ENCODE data around the gene SCN10A.

SCN10A gene

DNA sequence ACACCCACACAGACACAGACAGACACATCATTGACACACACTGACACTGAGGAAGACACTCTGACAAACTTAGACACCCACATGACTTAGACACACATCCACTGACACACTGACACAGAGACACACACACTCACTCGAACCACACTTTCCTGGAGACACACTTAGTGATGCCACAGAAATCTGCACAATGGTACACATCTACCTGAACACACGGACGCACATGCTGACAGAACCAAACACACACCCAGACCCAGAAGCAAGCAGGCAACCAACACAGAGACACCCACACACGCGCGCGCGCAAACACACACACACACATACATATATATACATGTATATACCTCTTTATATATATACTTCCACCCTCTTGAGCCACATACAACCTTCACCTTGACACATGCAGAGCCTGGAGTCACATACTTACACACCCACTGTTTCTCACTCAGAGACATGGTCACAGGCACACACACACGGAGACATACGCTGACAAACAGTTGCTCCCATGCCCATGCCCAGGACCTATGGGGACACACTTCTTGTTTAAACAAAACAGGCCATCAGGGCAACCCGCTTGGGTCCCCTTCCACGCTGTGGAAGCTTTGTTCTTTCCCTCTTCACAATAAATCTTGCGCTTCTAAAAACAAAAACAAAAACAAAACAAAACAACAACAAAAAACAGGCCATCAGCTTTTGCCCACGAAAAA lies 165.6 kb downstream of the SCN10A start:
- DNase-seq: no peak

DNA sequence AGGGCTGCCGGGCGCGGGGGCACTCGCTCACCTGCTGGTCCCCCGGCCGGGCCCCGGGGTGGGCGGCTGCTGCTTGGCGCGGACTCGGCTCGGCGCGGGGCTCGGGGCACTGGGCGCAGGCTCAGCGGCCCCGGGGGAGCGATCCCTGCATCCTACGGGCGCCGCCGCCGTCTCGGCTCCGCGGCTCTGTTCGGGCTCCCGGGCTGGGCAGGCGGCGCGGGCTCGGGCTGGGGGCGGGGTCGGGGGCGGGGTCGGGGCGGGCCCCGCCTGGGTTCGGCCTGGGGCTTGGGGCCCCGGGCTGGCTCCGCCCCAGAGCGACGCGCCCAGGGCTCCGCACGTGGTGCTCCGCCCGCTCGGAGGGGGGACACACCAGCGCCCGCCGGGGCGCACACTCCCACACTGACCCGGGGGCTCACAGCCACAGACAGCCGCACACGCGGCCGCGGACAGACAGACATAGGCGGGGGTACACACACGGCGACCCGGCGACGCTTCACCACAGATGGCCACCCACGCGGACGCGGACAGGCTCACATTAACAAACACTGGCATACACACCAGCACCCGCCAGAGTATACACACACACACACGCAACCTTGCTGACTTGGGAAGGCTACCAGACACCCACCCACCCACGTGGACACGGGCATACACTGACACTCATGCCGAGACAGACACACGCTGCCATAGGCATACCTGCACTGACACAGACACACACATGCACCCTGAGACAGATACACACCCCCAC lies 166.3 kb downstream of the SCN10A start, which contains the start of gene SCN5A:
SCN5A (minus strand) TSS at position 188 of the 748 bp plus-strand sequence. CDS start 16,380 bp downstream, outside the sequence.
- DNase-seq: peak; percentile 82

DNA sequence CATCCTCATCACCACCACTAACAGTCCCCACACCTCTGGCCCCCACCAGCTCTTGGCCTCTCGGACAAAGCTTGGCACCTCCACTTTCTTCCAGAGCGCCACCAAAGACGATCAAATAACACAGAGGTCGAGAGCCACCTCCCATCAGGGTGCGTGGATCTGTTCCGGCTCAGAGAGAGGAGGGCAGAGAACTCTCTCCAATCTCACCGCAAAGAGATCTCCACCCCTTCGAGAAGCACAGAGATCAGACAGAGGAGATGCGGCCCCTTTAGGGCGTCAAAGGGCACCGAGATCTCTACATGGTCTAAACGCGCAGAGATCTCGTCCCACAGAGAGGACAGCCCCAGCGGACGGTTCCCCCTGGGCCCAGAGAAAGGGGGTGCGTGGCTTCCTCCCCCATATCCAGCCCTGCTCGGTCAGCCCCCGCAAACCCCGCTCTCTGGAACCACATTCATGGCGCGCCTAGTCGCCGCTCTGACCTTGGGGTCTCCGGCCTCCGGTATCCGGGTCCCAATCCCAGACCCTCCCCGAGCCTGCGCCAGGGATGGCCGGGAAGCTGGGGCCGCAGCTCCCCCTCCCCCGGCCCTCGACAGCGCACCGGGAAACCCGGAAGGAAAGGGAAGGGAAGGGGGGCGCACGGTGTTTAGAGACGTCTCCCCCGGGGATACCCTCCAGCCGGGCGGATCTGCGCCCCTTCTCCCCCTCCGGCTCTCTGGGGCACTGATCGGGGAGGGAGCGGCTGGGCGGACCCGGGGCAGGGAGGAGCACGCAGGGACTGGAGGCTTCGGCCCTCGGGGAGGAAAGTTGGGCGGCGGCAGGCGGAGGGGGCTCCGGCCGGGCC lies 167.1 kb downstream of the SCN10A start:
- DNase-seq: no peak

DNA sequence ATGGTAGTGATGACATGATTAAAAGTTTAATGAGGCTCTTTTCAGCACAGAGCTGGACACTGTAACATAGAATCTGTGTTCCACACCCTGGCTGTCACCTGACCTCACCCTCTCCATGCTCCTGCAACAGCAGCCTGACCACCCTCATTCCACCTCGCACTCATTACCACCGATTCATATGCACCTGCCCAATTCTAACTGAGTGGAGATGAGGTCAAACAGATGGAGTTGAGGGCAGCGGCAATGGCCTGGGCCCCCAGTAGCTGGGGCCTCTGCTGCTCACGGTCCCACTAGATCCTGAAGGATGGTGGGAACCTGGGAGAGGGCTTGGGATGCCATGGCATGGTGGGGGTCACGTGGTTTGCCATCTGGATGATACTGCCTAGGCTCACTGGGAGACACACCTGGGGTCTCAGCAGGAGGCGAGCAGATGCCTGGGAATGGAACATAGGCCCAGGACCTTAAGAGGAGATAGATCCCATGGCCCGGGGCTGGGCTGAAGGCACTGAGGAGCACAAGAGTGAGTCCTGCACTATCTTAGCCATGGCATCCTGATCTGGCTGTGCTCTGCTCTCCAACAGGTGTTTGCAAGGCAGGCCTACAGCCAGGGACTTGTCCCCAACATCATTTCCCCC lies 167.9 kb downstream of the SCN10A start:
- no peak for DNase-seq

DNA sequence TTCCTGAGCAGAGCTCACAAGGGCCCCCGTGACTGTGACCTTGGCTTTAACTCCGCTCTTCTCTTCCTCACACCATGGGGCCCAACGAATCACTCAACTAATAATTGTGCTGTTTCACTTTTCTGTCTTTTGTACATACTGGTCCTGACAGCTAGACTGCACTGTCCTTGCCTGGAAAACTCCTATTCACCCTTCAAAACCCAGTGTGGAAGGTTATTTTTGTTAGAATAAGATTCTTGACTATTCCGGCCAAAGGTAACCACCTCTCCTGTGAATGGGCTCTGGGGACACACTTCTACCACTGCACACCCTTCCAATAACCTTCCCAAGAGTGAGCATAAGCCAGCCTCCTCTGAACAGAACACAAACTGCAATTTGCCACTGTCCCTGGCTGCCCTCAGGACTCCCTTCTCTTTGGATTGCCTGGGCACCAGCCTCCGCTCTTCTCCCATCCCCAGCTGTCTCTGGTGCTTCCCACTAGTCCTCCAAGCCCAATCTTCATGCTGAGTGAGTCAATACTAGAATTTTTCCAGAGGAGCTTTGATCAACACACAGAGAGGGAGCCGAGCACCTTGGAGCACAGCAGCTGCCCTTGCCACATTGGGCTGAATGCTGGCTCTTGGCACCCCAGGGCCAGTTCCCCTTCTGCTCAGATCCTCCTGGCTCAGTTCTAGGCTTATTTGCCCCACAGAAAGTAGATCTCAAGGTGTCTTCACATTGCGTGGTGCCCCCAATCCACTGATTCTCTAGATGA lies 168.6 kb downstream of the SCN10A start:
- DNase-seq: no peak
